Neural progenitor cell (in vitro differentiated cells): ENCODE data around the gene SHISAL1. TPM values are rescaled to one million over a fixed set of nuclear protein-coding genes. Genes with fewer than 3 reads are reported as not detected.

Experiments used
- DNase-seq: peaks from one replicate; pipeline ENCODE4 v3.0.0-alpha.2; 2016; ENCODE audit warnings: low spot score
- H2AFZ ChIP-seq: fragments of 200-600 bp; sonication (generic); replicated peaks from 2 replicates; pipeline ENCODE4 v1.6.1; 2016; ENCODE audit warnings: antibody characterized with exemption
- H3F3A ChIP-seq: fragments of 200-600 bp; sonication (generic); 2 replicates; pipeline ENCODE4 v1.6.1; 2016; ENCODE audit warnings: antibody characterized with exemption, low read depth
- H3K27ac ChIP-seq: fragments of 200-600 bp; sonication (generic); 2 replicates; pipeline ENCODE4 v1.5.1; 2016; ENCODE audit warnings: mild to moderate bottlenecking
- H3K27me3 ChIP-seq: fragments of 200-600 bp; sonication (generic); 2 replicates; pipeline ENCODE4 v1.6.1; 2016; ENCODE audit warnings: mild to moderate bottlenecking, moderate library complexity
- H3K36me3 ChIP-seq: fragments of 200-600 bp; sonication (generic); 2 replicates; pipeline ENCODE4 v1.5.1; 2016
- H3K4me1 ChIP-seq: fragments of 200-600 bp; sonication (generic); 2 replicates; pipeline ENCODE4 v1.6.1; 2016; ENCODE audit warnings: mixed run types
- H3K4me2 ChIP-seq: fragments of 200-600 bp; sonication (generic); 2 replicates; pipeline ENCODE4 v1.6.1; 2016
- H3K4me3 ChIP-seq: fragments of 200-600 bp; sonication (generic); 2 replicates; pipeline ENCODE4 v1.5.1; 2016
- H3K79me2 ChIP-seq: fragments of 200-600 bp; sonication (generic); 2 replicates; pipeline ENCODE4 v1.6.1; 2016; ENCODE audit warnings: low read depth
- H3K9ac ChIP-seq: fragments of 200-600 bp; sonication (generic); 2 replicates; pipeline ENCODE4 v1.6.1; 2016
- H3K9me3 ChIP-seq: fragments of 200-600 bp; sonication (generic); 2 replicates; pipeline ENCODE4 v1.5.1; 2016; ENCODE audit warnings: low read depth
- H4K20me1 ChIP-seq: fragments of 200-600 bp; sonication (generic); 2 replicates; pipeline ENCODE4 v1.6.1; 2016; ENCODE audit warnings: low read depth
- H3K27ac Mint-ChIP-seq: 3 replicates; pipeline ENCODE4 v1.8.0; 2021; ENCODE audit warnings: mixed read lengths
- H3K27me3 Mint-ChIP-seq: 2 replicates; pipeline ENCODE4 v1.8.0; 2022; ENCODE audit warnings: low read depth, mild to moderate bottlenecking, inconsistent platforms, moderate library complexity, mixed read lengths; ENCODE audit not compliant: insufficient read depth
- H3K36me3 Mint-ChIP-seq: 3 replicates; pipeline ENCODE4 v1.8.0; 2021; ENCODE audit warnings: mixed read lengths
- H3K4me1 Mint-ChIP-seq: 3 replicates; pipeline ENCODE4 v1.8.0; 2021; ENCODE audit warnings: mixed read lengths
- H3K4me3 Mint-ChIP-seq: 3 replicates; pipeline ENCODE4 v1.8.0; 2021; ENCODE audit warnings: mild to moderate bottlenecking, moderate library complexity, mixed read lengths
- H3K9me3 Mint-ChIP-seq: 3 replicates; pipeline ENCODE4 v1.8.0; 2020; ENCODE audit warnings: mixed read lengths
- EZH2 ChIP-seq: fragments of 200-600 bp; sonication (generic); IDR thresholded peaks from 2 replicates; pipeline ENCODE4 v1.6.1; 2017; ENCODE audit warnings: antibody characterized with exemption, mild to moderate bottlenecking, moderate library complexity
- EZH2phosphoT487 ChIP-seq: fragments of 200-600 bp; sonication (generic); IDR thresholded peaks from 2 replicates; pipeline ENCODE4 v1.6.1; 2017; ENCODE audit warnings: antibody characterized with exemption
- total RNA-seq: library from RNA; depleted of rRNA; stranded (reverse); fragments of >200 nt; gene quantifications from 2 replicates; pipeline ENCODE4 v1.2.3, GENCODE V29; 2015; ENCODE audit warnings: low replicate concordance
- TF ChIP-seq, protein P1 (sequence below): fragments of 200-600 bp; sonication (generic); IDR thresholded peaks from 2 replicates; pipeline ENCODE4 v1.5.1; 2017; ENCODE audit warnings: antibody characterized with exemption, mild to moderate bottlenecking

SHISAL1 gene
- total RNA-seq, 1 donor from 2014 or later: 4.4 TPM

DNA sequence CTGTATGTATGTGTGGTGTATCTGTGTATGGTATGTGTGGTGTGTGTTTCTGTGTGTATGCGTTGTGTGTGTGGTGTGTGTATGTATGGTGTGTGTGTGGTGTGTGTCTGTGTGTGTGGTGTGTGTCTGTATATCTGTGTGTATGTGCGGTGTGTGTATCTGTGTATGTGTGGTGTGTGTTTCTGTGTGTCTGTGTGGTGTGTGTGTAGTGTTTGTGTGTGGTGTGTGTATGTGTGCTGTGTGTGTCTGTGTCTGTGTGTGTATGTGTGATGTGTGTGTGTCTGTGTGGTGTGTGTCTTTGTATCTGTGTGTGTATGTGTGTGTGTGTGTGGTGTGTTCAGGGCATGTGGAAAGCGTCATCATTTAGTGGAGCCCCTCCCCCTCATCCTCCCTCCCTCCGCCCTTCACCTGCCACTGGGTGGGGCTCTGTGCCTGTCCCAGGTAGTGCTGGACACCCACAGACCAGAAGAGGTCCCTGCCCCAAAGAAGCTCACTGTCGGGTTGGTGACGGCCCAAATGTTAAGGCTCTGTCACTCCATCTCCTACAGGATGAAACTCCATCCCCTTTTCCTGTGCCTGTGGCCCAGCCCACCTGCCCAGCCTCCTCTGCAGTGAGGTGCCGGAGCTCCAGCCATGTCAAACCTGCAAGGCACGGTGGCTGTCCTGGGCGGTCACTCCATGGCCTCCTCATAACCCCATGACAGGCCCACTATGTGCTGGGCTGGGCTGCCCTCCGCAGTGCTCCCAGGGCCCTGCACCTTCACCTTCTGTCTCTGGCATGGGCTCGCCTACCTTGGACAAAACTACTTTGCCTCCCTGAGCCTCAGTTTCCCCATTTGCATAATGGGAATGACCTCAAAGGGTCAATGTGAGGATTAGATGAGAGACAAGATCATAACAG lies 23.4 kb upstream of the SHISAL1 start:
- Histone ChIP-seq H3K4me3 (no peak overlapping the region), H3K4me1 (peaks cover 4% of the 10 kb centered on the region), H3K27me3 (peaks cover 36% of the 10 kb centered on the region), H3K9me3 (no peaks in the 10 kb centered on the region), H3K36me3 (no peaks in the 10 kb centered on the region), H3F3A (peaks cover 16% of the 10 kb centered on the region), H3K79me2 (no peaks in the 10 kb centered on the region), H3K9ac (no peak overlapping the region), H4K20me1 (no peaks in the 10 kb centered on the region), H3K4me2 (no peak overlapping the region), H2AFZ (no peak overlapping the region), H3K27ac (no peak overlapping the region)
- H3K9me3 Mint-ChIP-seq: no peaks in the 10 kb centered on the region
- H3K27me3 Mint-ChIP-seq: peaks cover 15% of the 10 kb centered on the region
- TF ChIP-seq EZH2: no peak
- TF ChIP-seq EZH2phosphoT487: no peak
- TF ChIP-seq, protein P1, sequence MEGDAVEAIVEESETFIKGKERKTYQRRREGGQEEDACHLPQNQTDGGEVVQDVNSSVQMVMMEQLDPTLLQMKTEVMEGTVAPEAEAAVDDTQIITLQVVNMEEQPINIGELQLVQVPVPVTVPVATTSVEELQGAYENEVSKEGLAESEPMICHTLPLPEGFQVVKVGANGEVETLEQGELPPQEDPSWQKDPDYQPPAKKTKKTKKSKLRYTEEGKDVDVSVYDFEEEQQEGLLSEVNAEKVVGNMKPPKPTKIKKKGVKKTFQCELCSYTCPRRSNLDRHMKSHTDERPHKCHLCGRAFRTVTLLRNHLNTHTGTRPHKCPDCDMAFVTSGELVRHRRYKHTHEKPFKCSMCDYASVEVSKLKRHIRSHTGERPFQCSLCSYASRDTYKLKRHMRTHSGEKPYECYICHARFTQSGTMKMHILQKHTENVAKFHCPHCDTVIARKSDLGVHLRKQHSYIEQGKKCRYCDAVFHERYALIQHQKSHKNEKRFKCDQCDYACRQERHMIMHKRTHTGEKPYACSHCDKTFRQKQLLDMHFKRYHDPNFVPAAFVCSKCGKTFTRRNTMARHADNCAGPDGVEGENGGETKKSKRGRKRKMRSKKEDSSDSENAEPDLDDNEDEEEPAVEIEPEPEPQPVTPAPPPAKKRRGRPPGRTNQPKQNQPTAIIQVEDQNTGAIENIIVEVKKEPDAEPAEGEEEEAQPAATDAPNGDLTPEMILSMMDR: peak; percentile 30
- no peak overlapping the region for H3K27ac Mint-ChIP-seq
- H3K36me3 Mint-ChIP-seq: no peaks in the 10 kb centered on the region
- peak; percentile 34 for DNase-seq
- no peak overlapping the region for H3K4me3 Mint-ChIP-seq
- H3K4me1 Mint-ChIP-seq: peaks cover 19% of the 10 kb centered on the region

DNA sequence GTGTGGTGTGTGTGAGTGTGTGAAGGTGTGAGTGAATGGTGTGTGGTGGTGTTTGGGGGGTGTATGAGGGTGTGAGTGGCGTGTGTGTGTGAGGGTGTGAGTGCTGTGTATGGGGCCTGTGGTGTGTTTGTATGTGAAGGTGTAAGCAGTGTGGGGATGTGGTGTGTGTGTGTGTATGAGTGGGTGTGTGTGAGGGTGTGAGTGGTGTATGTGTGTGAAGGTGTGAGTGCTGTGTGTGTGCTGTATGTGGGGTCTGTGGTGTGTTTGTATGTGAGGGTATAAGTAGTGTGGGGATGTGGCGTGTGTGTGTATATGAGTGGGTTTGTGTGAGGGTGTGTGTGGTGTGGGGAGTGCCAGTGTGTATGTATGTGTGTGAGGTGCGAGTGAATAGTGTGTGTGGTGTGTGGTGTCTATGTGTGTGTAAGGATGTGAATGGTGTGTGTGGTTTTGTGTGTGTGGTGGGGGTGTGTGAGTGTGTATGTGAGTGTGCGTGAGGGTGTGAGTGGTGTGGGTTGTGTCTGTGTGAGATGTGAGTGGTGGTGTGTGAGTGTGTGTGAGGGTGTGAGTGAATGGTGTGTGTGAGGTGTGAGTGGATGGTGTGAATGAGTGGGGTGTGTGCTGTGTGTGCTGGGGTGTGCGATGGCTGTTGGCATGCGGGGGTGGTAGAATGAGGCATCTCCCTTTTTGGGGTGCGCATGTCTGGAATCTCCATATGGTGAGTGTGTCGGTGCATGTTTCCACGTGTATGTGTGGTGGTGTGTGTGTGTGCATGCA lies 22.5 kb upstream of the SHISAL1 start:
- peaks cover 45% of the 10 kb centered on the region for H3K27me3 ChIP-seq
- H3K4me1 ChIP-seq: peaks cover 4% of the 10 kb centered on the region
- no peak overlapping the region for H3K4me3 ChIP-seq
- Mint-ChIP-seq H3K36me3 (no peaks in the 10 kb centered on the region), H3K4me1 (peaks cover 17% of the 10 kb centered on the region), H3K9me3 (no peaks in the 10 kb centered on the region), H3K27ac (no peak overlapping the region), H3K4me3 (no peak overlapping the region), H3K27me3 (peaks cover 17% of the 10 kb centered on the region)
- H2AFZ ChIP-seq: no peak overlapping the region
- DNase-seq: no peak
- no peaks in the 10 kb centered on the region for H3K79me2 ChIP-seq
- H3K9me3 ChIP-seq: no peaks in the 10 kb centered on the region
- TF ChIP-seq, protein P1: no peak
- TF ChIP-seq EZH2phosphoT487: no peak
- no peak for TF ChIP-seq EZH2
- peaks cover 1% of the 10 kb centered on the region for H4K20me1 ChIP-seq
- H3K4me2 ChIP-seq: no peak overlapping the region
- H3K27ac ChIP-seq: no peak overlapping the region
- H3K36me3 ChIP-seq: no peaks in the 10 kb centered on the region
- no peak overlapping the region for H3K9ac ChIP-seq
- H3F3A ChIP-seq: peaks cover 11% of the 10 kb centered on the region

DNA sequence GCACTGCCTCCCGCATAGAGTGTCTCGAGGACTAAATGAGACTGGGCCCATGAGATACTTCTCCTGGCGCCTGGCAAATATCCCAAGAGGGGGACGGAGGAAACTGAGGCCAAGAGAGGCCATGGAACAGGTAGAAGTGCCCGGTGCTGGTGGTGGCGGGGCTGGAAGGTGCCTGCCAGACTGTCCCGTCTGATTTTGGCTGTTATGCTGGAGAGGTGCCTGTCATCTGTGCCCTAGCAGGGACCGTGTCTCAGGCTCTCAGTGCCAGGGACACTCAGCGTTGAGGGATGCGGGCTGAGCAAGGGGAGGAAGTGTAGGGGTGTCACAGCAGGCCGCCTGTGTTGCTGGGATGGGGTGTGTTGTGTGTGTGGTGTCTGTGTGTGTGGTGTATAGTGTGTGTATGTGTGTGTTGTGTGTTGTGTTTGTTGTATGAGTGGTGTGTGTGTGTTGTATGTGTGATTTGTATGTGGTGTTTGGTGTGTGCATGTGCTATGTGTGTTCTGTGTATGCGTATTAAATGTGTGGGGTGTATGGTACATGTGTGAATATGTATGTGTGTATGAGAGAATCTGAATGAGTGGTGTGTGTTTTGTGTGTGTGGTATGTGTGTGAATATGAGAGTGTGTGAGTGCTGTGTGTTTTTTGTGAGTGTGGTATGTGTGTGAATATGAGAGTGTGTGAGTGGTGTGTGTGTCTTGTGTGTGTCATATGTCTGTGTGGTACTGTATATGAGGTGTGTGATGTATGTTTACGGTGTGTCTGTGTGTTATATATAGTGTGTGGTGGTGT lies 21.3 kb upstream of the SHISAL1 start:
- peaks cover 7% of the 10 kb centered on the region for H3K4me1 ChIP-seq
- H3K4me1 Mint-ChIP-seq: peaks cover 24% of the 10 kb centered on the region
- no peak overlapping the region for H3K4me2 ChIP-seq
- peaks cover 7% of the 10 kb centered on the region for H4K20me1 ChIP-seq
- H3K4me3 Mint-ChIP-seq: no peak overlapping the region
- peaks cover 57% of the 10 kb centered on the region for H3K27me3 ChIP-seq
- no peak overlapping the region for H3K9ac ChIP-seq
- TF ChIP-seq, protein P1: no peak
- no peak for TF ChIP-seq EZH2phosphoT487
- no peak for TF ChIP-seq EZH2
- H3K4me3 ChIP-seq: no peak overlapping the region
- H2AFZ ChIP-seq: no peak overlapping the region
- peaks cover 28% of the 10 kb centered on the region for H3K27me3 Mint-ChIP-seq
- H3K9me3 Mint-ChIP-seq: no peaks in the 10 kb centered on the region
- H3F3A ChIP-seq: peaks cover 19% of the 10 kb centered on the region
- no peak overlapping the region for H3K27ac Mint-ChIP-seq
- no peaks in the 10 kb centered on the region for H3K9me3 ChIP-seq
- H3K36me3 ChIP-seq: no peaks in the 10 kb centered on the region
- H3K27ac ChIP-seq: no peak overlapping the region
- H3K79me2 ChIP-seq: no peaks in the 10 kb centered on the region
- H3K36me3 Mint-ChIP-seq: no peaks in the 10 kb centered on the region
- no peak for DNase-seq
